NB4 (cell line): Measurements from ENCODE around the gene RSBN1.

Source experiments
- POLR2A ChIP-seq: IDR thresholded peaks from 2 replicates; pipeline ENCODE4 v1.6.1; 2011; ENCODE audit warnings: mild to moderate bottlenecking; ENCODE audit not compliant: insufficient read length; ENCODE audit errors: extremely low read depth
- TF ChIP-seq, protein P1 (sequence below): IDR thresholded peaks from one replicate; pipeline ENCODE4 v1.5.1; 2012; ENCODE audit warnings: low read depth, low read length

DNA sequence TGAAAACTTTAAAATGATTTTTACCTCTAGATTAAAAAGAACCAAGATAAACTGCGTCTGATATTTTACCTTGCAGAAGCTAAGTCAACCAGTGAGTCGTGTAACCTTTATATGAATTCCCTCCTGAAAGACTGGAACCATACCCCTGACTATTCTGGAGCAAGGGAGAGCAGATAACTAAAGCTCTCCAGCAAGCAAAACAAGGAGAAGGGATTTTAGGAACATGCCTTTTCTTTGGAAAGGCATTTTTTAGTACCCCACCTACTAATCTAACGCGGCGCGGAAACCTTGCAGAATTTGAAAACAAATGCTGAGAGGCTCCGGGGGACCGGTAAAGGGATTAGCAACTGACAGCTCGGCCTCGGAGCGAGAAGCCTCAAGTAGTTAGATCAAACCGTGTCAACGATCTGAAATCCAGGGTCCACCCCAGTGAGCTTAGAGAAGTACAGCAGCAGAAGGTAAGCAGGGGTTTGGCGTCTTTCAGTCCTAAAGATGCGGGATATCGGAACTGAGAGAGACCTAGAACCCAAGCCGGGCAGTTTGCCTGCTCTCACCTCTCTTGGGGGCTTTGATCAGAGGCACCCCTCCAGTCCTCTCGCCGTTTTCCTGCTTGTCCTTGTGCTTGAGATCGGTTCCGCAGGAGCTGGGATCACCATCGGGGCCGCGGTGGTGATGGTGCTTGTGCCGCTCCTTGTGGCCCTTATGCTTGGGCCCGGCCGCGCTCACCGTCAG, 954 bp downstream of the RSBN1 start:
- TF ChIP-seq, protein P1, sequence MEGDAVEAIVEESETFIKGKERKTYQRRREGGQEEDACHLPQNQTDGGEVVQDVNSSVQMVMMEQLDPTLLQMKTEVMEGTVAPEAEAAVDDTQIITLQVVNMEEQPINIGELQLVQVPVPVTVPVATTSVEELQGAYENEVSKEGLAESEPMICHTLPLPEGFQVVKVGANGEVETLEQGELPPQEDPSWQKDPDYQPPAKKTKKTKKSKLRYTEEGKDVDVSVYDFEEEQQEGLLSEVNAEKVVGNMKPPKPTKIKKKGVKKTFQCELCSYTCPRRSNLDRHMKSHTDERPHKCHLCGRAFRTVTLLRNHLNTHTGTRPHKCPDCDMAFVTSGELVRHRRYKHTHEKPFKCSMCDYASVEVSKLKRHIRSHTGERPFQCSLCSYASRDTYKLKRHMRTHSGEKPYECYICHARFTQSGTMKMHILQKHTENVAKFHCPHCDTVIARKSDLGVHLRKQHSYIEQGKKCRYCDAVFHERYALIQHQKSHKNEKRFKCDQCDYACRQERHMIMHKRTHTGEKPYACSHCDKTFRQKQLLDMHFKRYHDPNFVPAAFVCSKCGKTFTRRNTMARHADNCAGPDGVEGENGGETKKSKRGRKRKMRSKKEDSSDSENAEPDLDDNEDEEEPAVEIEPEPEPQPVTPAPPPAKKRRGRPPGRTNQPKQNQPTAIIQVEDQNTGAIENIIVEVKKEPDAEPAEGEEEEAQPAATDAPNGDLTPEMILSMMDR = no peak
- no peak for TF ChIP-seq POLR2A
